Forelimb muscle (tissue), 1 donor: ENCODE data around the gene ACTL6A. TPM values are rescaled to one million over a fixed set of nuclear protein-coding genes. Genes with fewer than 3 reads are reported as not detected.

Experiments
- DNase-seq: peaks from one replicate; pipeline ENCODE4 v3.0.0-alpha.2; 2013; ENCODE audit warnings: low read depth
- polyA plus RNA-seq: library from polyadenylated mRNA; unstranded; fragments of 120-200 nt; gene quantifications from one replicate; pipeline ENCODE4 v1.2.1, GENCODE V29; 2013; ENCODE audit not compliant: insufficient read length

ACTL6A gene
- polyA plus RNA-seq, 1 donor, result 39.5 TPM

GRCh38 chr3:179590669-179591068, 27.9 kb downstream of the ACTL6A start:
- no peak for DNase-seq

GRCh38 chr3:179591313-179591712, 28.6 kb downstream of the ACTL6A start:
- DNase-seq, result no peak

GRCh38 chr3:179599531-179599930, 36.8 kb downstream of the ACTL6A start:
- DNase-seq, result no peak

GRCh38 chr3:179603321-179603720, 40.6 kb downstream of the ACTL6A start:
- no peak for DNase-seq

GRCh38 chr3:179603831-179604230, 41.1 kb downstream of the ACTL6A start:
- no peak for DNase-seq

GRCh38 chr3:179604321-179605078, 41.8 kb downstream of the ACTL6A start, which contains the start of the genes MRPL47 and NDUFB5:
MRPL47 (minus strand) TSS chr3:179604638; CDS start chr3:179604624, 14 bp downstream.
NDUFB5 (plus strand) TSS chr3:179604794; CDS start chr3:179604816, 22 bp downstream.
- peak; percentile 98 for DNase-seq

- DNase-seq, result no peak
Measured at GRCh38 chr3:179606534-179607085, 43.9 kb downstream of the ACTL6A start.

- DNase-seq, result no peak
Measured at GRCh38 chr3:179608931-179609720, 46.4 kb downstream of the ACTL6A start.

- DNase-seq, result no peak
Measured at GRCh38 chr3:179610066-179610465, 47.3 kb downstream of the ACTL6A start.

GRCh38 chr3:179613807-179614206, 51.1 kb downstream of the ACTL6A start:
- no peak for DNase-seq

GRCh38 chr3:179615458-179616173, 52.9 kb downstream of the ACTL6A start:
- DNase-seq, result no peak

- no peak for DNase-seq
Measured at GRCh38 chr3:179622023-179622422, 59.3 kb downstream of the ACTL6A start.

- no peak for DNase-seq
Measured at GRCh38 chr3:179624451-179624850, 61.7 kb downstream of the ACTL6A start.

- no peak for DNase-seq
Measured at GRCh38 chr3:179630753-179631451, 68.2 kb downstream of the ACTL6A start.

Other genes with a start within 250 kb of the ACTL6A start
- 37.8 TPM for gene ZNF639, start 239.9 kb upstream of the ACTL6A start, polyA plus RNA-seq
- 45.3 TPM for gene MFN1, start 215.2 kb upstream of the ACTL6A start, polyA plus RNA-seq
- 28.3 TPM for gene GNB4, start 111.5 kb upstream of the ACTL6A start, polyA plus RNA-seq
- 39.1 TPM for gene MRPL47, start 41.7 kb downstream of the ACTL6A start, polyA plus RNA-seq
- 177 TPM for gene NDUFB5, start 41.9 kb downstream of the ACTL6A start, polyA plus RNA-seq
- 48.8 TPM for gene USP13, start 90.1 kb downstream of the ACTL6A start, polyA plus RNA-seq